Activated CD8-positive, alpha-beta memory T cell treated with anti-CD3 and anti-CD28 coated beads for 4 hours (primary cell): ENCODE data around the gene CPVL.

Experiments
- DNase-seq, 2 donors: peaks; one replicate each; pipeline ENCODE4 v3.0.0-alpha.2; 2020; ENCODE audit warnings: low read depth in 2 of 2

The CPVL gene

GRCh38 chr7:29003703-29004102 lies 142.6 kb downstream of the CPVL start:
- no peak for DNase-seq

- no peak for DNase-seq
Measured at GRCh38 chr7:29000717-29001076, 145.6 kb downstream of the CPVL start.

DNA sequence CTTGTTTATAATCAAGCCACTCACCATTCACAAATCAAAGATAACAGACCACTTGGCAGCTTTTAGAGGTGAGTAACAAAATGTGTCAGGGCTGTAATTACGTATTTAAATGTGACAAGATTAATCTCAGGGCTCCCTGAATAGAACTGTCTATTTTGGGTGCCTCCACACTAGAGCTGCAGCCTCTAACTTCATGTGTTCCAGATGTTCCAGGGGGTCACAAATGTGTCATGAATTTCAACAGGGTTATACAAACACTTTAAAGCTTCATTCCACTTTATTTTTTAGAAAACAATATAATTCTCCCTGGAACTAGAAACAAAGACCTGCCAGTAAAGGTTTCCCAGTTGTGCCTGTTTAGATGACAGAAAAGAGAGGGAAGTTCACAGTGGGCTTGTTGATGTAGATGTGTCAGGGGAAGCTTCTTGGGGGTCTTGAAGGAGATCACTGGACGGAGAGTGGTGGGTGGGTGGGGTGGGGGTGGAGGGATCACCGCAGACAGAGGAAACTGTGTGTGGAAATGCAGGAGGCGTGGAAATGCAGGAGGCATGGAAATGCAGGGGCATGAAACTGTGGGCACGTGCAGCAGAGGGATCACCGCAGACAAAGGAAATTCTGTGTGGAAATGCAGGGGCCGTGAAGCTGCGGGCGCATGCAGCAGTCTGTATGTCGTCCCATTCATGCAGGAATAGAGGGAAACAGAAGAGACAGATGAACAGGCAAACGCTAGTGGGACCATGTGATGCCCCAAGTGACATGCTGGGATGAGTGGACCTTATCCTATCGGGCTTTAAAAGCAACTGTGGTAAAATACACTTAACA lies 146.2 kb downstream of the CPVL start:
- DNase-seq: no peak

DNA sequence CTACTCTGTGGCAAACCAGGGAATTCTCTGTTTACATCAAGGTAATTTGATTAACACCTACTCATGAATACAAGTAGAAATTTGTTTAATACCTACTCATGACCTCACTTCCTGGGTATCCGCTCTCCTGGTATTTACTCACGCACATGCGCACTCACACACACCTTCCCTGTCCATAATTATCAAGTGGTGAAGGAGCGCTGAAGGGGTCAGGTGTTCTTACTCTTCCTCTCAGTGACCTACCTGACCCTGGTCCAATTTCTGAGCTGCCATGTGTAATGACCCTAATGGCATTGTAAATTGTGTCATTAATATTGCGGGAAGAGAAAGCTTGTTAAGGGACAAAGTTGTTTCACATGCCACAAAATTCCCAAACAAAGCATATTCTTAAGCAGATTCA lies 146.9 kb downstream of the CPVL start:
- DNase-seq: no peak

GRCh38 chr7:28998105-28998504 lies 148.2 kb downstream of the CPVL start:
- no peak for DNase-seq

DNA sequence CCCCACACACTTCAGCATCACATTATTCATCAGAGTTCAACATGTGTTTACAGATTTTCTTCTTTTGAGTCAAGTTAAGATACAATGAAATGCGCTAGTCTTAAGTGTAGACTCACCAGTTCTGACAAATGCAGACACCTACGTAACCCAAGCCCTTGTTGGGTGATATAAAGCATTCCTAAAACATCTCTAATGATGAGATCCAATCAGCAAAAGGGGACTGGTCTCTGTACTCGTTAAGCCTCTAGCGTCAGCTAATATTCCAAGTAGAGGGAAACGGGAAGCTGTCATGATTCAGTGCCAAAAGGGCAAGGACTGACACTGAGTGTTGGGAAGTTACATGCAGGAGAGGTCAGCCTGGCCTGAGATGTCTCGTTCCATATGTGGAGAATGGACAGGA lies 149.5 kb downstream of the CPVL start:
- DNase-seq: no peak

GRCh38 chr7:28993371-28993770 lies 153.0 kb downstream of the CPVL start:
- no peak for DNase-seq

DNA sequence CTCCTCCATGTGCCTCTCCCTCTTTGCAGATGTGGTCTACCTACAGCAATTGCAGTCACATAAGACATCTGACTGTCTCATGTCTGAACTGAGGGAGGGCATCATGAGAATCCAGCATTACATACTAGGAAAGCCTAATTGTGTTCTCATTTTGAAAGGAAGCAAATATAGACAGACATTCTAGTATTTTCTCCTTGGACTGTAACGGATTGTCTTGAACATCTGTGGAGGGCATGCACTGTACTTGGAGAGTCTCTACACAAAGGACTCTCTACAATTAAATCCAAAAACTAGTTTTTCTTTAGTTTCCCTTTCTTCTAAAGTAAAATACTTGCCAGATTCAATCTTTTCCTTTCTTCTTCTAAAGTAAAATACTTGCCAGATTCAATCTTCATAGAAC lies 153.5 kb downstream of the CPVL start:
- no peak for DNase-seq

DNA sequence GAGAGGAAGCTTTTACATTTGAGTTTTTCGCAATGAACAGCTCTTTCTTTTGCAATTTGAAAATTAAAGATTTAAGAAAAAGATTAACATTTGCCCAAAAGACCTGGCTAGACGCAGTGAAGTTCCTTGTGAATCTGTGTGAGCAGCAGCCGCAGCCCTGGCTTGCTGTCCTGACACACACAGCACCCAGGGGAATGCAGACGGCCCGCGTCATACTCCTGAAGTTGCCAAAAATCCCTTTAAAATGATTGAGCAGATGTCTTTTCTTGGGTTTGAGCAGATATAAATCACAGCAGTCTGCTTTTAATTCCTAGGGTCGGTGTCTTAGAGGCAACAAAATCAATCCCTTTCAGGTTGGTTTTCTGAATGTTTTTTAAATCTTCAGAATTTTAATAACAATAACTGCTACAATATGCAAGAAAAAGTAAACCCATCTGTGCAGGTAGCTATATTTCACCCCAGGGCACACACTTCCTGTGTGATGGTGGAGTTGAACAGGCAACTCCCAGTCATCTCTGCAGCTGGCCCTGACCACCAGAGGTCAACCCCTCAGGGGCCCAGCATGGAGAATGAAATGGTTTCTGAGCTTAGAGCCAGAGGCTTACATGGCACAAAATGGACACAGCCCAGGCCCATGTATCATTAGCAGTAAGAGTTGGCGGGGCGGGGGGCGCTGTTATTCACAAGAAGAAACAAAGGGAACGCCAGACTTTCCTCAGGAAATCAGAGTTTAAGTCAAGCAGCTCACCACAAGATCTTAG lies 156.0 kb downstream of the CPVL start:
- DNase-seq: no peak

- no peak for DNase-seq
Measured at GRCh38 chr7:28989211-28989980, 156.9 kb downstream of the CPVL start.

DNA sequence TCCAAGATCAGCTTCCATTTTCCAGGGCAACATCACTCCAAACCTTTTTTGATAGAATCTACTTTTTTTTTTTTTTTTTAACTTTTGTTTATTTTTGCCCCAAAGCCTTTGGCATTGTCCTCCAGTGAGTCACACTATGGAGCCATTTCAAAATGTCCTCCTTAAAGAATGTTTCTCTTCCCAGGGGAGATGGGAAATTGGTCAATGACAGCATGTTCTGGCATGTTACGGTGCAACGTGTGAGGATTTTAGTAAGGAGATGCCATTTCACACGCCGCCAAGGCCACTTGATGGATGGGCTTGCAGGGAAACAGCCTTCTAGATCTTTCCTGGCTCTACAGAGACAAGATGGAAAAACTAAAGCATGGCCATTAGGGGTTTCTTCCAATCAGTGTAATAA lies 157.5 kb downstream of the CPVL start:
- no peak for DNase-seq

DNA sequence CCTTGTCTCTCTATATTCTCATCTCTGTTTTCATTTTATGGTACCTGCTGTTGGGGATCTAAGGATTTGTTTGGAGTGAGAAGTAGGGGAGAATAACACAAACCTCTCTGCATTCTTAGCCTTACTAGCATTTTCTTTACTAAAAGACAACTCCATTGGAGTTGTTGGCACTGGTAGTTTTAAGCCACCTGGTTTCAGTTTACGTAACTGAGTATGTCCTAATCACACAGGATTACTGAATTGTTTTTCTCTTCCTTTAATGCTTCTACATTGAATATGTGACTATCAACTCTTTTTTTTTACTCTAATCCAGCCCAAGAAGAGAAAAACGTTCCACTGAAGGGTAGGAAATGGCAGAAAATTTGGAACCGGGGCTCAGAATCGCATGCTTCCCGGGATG lies 158.2 kb downstream of the CPVL start:
- DNase-seq: no peak

- DNase-seq: no peak
Measured at GRCh38 chr7:28986765-28987110, 159.6 kb downstream of the CPVL start.

DNA sequence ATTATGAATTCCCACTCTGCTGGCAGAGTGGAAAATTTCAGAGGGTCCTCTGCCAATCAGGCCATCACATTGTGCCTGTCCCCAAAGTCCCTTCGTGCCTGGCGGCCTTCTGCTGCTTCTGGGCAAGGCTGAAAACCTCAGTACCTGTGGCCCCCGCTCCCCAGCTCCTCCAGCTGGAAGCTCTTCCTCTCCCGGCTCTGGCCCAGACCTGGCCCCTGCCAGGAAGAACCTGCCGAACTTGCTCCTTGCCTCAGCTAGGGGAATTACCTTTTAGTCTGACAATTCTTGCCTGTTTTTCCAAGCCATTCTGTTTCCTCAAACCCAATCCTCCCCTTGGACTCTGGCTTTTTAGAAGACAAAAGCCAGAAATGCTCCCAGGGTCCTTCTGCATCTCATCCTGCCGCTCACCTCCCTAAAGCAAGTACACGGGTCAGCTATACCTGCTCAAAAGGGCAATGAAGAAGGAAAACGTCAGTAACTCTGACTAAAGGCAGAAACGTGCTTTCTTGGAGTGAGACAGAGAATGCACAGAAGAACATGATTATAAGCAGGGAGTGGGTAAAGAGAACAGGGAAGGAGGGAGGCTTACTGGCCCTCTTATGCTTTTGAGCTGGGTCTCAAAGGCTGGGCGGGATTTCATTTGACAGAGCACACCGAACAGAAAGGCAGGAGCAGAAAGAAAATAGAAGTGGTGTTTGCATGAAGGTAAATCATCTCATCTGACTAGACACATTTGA lies 160.1 kb downstream of the CPVL start:
- DNase-seq: no peak

- DNase-seq: no peak
Measured at GRCh38 chr7:28984631-28985030, 161.7 kb downstream of the CPVL start.

- no peak for DNase-seq
Measured at GRCh38 chr7:28984217-28984616, 162.1 kb downstream of the CPVL start.

DNA sequence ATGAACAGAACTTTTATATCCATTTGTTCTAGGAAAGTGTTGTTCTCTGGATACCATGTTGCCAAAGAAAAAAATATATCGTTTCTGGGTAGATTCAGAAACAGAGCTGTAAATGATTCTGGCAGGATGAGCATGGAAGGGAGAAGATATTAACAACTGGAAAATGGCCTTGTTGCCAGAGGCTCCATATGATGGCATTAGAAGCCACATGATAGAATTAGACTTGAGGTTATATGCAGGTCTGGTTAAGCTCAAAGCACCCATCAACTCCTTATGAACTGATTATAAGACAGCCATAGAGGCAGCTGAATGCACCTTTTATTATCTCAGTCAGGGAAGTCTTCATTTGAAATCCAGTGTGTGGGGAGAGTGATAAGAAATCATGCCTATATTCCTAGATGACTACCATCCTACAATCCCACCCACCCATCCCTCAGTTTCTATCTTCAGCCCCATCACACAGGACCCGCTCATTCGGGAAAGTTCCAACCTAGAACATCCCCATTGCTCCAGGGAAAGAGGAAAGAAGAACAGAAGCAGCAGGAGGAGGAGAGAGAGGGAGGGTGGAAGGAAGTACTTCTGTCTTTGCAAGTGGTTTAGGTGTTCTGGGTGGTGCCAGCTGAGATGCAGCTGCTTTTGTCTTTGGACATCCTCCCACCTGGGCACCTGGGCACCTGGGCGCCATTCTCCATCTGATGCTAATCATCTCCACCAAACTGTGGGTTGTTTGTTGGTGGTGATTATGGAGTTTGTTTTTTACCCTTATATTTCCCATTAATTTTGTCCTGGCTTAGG lies 162.7 kb downstream of the CPVL start:
- DNase-seq: no peak

DNA sequence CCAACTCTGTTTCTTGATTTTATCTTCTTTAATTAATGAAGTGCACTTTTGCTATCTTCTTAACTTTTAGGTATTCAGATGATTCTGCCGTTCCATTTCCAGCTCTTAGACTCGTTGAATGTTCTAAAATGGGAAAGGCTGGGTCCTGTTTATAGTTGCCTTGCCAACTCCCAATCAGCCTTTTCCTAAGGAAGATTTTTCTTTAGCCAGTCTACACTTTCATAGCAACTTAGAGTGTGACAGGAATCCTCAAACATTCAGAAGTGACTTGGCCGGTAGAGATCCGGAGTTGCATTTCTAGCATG lies 165.2 kb downstream of the CPVL start:
- DNase-seq: no peak

- no peak for DNase-seq
Measured at GRCh38 chr7:28980451-28981160, 165.7 kb downstream of the CPVL start.

DNA sequence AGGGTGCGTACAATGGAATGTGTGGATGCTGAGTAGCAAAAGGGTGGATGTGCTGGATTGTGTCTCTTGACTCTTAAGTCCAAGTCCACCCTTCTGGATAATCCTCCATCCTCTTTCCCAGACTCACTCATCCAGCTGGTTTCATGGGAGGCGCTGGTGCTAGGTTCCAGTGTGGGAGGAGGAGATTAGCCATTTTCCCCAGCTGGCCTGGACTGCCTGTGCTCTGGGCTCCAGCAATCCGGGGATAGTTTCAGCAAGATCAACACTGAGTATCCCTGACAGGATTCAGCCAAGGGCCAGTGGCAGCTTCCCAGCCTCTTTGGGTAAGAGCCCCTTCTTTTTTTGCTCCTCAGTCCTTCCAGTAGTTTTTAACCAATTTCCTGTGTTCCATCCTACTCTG lies 166.6 kb downstream of the CPVL start:
- no peak for DNase-seq

DNA sequence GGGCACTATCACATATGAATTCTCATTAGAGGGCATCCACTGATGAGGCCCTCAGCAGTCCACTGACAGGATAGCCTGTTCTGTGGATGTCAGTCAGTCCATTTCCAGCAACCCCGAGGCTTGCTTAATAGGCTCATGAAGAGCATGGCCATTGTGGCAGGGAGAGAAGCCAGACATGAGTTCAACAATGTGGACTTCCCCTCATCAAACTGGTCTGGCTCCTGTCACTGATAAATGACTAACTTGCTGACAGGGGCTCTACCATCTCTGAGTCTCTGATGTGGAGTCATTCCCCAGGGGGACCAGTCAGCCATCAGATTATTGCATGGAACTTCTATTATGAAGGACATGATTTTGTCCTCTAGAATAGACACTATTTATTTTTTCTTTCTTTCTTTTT lies 168.5 kb downstream of the CPVL start:
- no peak for DNase-seq
